ENCODE measurements around the gene PARP3. TPM values are rescaled to one million over a fixed set of nuclear protein-coding genes. Genes with fewer than 3 reads are reported as not detected.

PARP3 gene
- total and polyA plus RNA-seq, 2 of the 8 experiments (the other 6 are each of a cell fraction or from before 2014, with no cell fraction given) = 1.3 to 1.6 TPM

DNA sequence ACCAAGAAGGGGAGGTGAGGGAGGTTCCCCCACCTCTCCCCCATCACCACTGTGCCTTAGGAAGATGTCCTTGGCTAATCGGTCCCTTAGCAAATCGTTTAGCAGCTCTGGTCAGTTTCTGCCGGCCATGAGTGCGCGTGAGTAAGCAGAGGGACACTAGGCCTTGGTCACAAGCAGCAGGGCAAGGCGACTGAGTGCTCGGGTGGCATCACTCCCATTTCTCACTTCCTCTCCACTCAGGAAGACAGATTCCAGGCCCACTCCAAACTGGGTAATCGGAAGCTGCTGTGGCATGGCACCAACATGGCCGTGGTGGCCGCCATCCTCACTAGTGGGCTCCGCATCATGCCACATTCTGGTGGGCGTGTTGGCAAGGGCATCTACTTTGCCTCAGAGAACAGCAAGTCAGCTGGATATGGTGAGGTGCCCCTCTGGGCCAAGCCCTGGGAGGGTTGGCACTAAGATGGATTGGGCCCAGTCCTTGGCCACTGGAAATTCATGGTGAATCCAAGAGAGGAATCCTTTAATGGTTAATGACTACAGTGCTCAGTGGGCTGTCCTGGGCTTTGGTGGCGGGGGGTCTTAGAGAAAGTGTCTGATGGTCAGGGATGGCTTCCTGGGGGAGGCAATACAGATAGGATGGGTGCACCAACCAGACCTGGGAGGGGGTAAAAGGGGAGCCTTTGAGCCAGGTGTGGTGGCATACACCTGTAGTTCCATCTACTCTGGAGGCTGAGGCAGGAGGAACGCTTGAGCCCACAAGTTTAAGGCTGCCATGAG, 4.0 kb downstream of the PARP3 start (continued):
- TF ChIP-seq, protein P1, sequence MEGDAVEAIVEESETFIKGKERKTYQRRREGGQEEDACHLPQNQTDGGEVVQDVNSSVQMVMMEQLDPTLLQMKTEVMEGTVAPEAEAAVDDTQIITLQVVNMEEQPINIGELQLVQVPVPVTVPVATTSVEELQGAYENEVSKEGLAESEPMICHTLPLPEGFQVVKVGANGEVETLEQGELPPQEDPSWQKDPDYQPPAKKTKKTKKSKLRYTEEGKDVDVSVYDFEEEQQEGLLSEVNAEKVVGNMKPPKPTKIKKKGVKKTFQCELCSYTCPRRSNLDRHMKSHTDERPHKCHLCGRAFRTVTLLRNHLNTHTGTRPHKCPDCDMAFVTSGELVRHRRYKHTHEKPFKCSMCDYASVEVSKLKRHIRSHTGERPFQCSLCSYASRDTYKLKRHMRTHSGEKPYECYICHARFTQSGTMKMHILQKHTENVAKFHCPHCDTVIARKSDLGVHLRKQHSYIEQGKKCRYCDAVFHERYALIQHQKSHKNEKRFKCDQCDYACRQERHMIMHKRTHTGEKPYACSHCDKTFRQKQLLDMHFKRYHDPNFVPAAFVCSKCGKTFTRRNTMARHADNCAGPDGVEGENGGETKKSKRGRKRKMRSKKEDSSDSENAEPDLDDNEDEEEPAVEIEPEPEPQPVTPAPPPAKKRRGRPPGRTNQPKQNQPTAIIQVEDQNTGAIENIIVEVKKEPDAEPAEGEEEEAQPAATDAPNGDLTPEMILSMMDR (IDR thresholded peaks at IDR 0.05; ENCODE audit: control extremely low read depth in 1 of 3, insufficient read depth in 1 of 3, low read depth in 1 of 3, low read length in 3 of 3) = no peak
- no peak for TF ChIP-seq BACH1 (IDR thresholded peaks at IDR 0.05; ENCODE audit: low read length)
- TF ChIP-seq, protein P2, sequence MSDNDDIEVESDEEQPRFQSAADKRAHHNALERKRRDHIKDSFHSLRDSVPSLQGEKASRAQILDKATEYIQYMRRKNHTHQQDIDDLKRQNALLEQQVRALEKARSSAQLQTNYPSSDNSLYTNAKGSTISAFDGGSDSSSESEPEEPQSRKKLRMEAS (IDR thresholded peaks at IDR 0.05) = no peak
- no peak for TF ChIP-seq EP300 (IDR thresholded peaks at IDR 0.05; ENCODE audit: borderline replicate concordance in 1 of 2, low read depth in 2 of 2, low read length in 2 of 2)
